NCI-H82 (cell line): ENCODE results near the gene PHLDB2.
A peak's percentile ranks its signal among the peaks of the same experiment; 100 is the strongest.

Experiments
- DNase-seq: peaks from one replicate; lab custom pipeline; 2025; lab: John Stamatoyannopoulos, UW

Gene PHLDB2

DNA sequence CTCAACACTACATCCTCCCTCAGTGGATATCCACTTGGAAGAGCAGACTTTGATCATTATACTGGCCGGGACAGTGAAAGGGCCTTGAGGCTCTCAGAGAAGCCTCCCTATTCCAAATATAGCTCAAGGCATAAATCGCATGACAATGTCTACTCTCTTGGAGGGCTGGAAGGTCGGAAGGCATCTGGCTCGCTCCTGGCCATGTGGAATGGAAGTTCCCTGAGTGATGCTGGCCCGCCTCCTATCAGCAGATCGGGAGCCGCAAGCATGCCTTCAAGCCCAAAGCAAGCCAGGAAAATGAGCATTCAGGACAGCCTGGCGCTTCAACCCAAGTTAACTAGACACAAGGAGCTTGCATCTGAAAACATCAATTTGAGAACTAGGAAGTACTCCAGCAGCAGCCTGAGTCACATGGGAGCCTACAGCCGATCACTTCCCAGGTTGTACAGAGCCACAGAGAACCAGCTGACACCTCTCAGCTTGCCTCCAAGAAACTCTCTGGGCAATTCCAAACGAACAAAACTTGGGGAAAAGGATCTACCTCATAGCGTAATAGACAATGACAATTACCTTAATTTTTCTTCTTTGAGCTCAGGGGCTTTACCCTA, 25.4 kb downstream of the PHLDB2 start:
- DNase-seq = no peak

DNA sequence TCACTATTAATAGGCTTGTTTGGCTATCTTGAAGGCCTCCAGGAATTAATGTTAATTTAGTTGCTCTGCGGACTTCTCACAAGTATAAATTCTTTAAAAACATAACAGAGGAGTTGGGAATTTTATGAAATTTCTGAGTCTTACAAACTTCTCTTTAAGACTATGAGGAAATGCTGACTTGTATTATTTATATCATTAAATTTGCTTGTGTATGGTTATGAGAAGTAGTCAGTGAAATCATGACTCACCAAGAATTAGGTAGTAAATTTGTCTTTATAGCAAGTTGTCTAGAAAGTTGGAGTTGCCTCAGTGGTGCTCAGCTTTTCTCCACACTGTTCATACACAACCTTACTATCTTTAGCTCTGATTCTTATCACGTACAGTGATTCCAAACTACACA, 26.5 kb downstream of the PHLDB2 start:
- no peak for DNase-seq

DNA sequence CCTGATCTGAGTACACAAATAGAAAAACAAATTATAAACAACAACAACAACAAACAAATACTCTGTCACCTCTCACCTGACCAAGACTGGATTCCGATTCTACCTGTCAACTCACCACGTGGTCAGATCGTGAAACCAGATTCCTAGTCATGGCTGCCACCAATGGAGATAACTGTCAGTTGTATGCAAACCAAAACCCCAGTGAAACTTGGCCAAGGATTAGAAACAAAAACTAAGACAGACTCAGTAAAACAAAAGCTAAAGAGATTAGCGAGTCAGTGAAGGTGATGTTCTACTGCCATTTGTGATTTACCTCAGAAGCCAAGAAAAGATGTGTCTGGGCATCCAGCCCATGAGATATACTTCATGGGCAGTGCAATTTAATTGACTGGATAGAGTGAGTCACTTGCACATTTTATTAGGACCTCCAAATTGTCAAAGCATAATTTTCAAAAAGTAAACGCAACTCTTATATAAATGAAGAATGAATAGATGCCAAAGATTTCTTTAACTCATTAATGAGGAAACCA, 31.1 kb downstream of the PHLDB2 start:
- peak; percentile 46 for DNase-seq

DNA sequence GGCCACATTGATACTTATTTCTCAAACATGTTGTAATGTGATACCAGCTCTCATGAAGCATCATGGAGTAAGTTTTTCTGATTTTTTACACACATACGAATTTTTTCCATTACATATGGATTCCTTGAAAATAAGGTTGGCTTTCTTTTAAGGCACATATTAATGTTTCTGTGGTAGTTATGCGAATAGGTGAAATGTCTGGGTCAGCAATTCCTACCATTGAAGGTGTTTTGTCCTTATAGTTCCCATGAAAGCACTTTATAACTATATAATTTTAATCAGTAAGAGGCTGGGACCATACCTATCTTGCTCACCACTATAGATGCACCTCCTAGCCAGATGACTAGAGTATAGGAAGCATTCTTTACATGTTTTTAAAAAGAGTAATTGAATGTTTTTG, 33.0 kb downstream of the PHLDB2 start:
- no peak for DNase-seq

DNA sequence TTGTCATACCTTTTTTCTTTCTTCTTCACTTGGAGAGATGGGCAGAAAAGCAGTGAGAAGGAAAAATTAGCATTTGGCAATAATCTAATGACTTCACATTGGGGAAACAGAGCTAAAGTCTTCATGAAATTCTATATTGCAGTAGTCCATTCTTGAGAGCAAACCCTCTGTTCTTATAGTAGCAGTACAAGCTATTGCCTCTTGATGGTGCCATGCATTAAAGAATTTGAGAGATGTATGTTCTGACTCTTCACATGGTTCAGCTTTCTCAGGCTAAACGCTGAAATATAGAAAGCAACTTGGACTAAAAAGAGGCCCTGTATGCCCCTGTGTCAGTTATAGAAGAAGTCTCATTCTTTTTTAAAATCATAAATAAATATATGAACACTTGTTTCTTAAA, 36.0 kb downstream of the PHLDB2 start:
- DNase-seq = peak; percentile 46

DNA sequence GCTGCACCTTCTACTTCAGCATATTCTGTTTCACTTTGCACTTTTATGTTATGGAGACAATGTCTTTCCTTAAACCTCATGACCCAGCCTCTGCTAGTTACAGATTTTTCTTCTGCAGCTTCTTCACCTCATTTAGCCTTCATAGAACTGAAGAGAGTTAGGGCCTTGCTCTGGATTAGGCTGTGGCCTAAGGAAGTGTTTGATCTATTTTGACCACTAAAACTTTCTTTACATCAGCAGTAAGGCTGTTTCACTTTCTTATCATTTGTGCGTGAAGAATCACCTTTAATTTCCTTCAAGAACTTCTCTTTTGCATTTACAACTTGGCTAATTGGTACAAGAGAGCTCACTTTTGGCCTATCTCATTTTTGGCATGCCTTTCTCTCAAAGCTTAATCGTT, 40.9 kb downstream of the PHLDB2 start:
- DNase-seq = no peak

DNA sequence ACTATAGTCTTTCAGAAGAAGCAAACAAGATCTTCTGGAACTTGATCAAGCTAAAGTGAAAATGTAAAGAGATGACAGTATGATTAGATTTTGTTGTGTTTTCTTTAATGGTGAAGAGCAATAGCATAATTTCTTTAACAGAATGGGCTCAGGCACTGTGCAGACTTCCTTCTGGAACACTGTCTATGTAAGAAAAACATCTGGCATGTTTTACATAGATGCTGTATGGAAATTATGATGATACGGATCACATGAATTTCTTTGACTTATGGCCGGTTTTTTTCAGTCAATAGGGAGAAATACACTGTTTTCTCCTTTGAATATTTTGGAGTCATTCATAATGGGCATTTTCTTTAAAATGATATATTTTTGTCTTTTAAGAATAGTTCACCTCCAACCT, 42.6 kb downstream of the PHLDB2 start:
- DNase-seq = no peak

DNA sequence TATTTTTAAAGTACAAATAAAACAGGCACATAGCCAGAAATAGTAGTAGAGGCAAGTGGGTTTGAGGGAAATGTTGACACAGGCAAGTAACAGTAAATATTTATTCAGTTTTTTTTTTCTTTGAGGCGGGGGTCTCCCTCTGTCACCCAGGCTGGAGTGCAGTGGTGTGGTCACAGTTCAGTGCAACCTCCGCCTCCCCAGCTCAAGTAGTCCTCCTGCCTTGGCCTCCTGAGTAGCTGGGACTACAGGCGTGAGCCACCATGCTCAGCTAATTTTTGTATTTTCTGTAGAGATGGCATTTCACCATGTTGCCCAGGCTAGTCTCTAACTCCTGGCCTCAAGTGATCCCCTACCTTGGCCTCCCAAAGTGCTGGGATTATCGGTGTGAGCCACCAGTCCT, 43.5 kb downstream of the PHLDB2 start:
- DNase-seq = no peak

DNA sequence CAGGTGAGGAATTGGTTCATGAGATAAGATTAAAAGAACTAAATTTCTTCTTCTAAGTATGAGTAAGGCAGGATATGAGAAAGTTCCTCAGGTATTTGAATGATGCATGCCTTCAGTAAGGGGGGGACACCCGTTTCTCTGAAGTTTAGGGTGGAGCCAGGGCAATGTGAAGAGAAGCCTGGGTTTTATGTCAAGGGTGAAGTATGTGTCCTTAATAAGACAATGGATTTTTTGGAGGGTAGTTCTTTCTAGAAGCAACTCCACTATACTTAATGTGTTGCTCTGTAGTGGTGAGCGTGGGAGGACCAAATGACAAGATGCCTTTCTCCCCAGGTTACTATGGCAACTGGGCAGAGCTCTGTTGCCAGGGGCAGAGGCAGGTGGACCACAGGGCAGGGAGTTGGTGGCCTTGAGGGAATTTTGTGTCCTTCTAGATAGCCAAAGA, 44.0 kb downstream of the PHLDB2 start:
- DNase-seq = no peak

DNA sequence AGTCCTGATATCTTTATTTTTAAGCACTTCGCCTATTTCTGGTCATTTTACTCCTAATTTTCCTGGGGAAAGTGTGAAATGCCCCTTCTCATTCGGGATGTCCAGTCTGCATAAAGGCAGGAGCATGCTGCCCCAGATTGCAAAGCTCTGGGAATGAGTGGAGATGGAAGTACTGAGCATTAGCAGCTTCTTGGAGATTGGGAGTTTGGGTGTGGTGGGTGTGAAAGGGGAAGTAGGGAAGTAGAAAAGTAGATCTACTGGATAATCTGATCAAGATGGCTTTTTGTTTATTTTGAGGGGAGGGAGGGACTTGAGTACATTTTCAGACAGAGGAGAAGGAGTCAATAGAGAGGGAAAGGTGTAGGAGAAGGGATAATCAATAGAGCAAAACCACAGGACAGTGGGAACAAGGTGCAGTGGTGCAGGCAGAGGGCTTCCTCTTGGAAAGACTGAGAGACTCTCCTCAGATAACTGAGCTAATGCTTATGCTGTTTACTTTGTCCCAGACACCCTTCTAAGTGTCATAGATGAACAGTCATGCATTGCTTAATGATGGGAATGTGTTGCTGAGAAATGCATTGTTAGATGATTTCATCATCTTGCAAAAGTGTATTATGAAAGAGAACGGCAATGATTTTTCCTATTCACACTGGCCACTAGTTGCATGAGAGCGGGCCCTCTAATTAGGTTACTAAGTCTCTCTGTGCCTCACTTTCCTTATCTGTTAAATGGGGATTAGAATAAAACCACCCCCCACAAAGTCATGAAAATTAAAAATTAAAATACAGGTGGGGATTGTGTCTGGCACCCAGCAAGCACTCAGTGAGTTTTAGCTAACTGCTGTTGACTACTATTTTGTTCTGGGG, 45.5 kb downstream of the PHLDB2 start:
- DNase-seq = no peak

DNA sequence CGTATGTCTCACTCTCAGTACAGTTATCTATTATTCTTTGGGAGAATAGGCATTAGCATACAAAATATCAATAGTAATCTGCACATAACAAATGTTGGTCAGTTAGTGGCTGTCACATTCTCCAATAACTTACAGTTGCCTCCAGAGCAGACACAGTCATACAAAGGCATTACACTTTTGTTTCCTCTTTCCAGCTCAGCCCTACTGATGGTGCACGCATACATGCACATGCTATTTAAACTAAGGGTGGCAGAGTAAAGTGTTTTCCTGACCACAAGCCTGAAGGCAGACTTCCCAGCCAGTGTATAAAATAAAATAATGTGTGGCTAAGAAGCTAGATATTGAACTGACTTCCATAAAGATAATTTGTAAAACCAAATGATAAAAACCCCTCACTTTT, 47.6 kb downstream of the PHLDB2 start:
- no peak for DNase-seq

DNA sequence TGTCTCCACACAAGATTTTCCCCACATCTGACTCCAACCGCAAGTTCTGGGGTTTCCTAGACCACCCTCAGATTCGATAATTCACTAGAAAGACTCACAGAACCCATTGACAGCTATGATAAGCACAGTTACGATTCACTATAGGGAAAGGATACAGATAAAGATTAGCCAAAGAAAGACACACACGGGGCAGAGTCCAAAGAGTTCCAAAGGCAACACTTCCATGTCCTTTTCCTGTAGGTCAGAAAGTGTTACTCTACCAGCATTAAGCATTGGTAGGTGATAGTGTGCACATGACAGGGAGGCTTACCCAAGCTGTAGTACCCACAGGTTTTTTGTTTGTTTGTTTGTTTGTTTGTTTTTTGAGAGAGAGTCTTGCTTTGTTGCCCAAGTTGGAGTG, 48.1 kb downstream of the PHLDB2 start:
- DNase-seq = no peak

DNA sequence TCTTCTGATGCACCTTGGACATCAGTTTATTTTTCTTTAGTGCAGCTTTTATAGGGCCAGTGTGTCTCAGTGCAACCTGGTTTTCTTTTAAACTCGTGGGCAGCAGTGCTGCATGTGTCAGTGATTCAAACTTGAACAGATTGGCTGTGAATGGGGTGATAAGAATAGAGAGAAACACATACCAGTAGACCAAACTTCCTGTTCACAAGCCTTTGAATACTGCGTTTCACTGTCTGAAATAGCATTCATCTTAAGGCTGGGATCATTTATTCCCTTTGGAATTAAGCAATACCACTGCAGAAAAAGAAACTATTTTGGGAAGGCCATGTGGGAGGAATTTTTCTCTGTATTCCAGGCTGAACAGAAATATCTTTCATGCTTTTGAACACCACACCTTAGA, 51.7 kb downstream of the PHLDB2 start:
- no peak for DNase-seq

DNA sequence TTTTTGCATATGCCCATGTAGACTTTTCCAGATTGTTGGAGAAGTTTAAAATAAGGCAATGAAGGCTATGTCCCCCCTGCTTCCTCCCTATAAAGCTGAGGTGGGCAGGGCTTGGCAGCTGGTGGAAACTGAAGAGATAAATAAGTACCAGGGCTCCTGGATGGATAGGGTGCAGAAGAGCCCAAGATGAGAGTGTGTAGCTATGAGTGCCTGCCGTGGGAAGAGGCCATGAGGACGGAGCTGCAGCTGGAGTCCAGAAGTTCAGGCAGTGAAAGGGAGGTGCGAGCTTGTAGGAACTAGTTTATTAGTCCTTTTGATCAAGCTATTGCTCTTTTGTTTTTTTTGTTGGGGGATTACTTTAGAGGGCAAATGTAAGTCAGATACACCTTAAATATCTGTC, 52.4 kb downstream of the PHLDB2 start:
- no peak for DNase-seq

DNA sequence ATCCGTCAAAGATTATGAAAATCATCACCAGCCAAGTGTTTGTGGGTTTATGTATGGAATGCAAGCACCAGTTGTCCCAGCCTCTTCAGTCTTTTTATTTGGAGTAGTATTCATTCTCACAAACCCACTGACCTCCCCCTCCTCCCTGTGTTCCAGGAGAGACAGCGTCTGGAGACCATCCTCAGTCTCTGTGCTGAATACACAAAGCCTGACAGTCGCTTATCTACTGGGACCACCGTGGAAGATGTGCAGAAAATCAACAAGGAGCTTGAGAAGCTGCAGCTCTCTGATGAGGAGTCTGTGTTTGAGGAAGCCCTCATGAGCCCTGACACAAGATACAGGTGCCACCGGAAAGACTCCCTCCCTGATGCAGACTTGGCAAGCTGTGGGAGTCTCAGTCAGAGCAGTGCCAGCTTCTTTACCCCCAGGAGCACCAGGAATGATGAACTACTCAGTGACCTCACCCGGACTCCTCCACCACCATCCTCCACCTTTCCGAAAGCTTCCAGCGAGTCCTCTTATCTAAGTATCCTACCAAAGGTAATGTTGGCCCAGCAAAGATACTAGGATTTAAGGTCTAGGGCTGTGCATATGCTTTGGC, 54.2 kb downstream of the PHLDB2 start:
- DNase-seq = no peak

DNA sequence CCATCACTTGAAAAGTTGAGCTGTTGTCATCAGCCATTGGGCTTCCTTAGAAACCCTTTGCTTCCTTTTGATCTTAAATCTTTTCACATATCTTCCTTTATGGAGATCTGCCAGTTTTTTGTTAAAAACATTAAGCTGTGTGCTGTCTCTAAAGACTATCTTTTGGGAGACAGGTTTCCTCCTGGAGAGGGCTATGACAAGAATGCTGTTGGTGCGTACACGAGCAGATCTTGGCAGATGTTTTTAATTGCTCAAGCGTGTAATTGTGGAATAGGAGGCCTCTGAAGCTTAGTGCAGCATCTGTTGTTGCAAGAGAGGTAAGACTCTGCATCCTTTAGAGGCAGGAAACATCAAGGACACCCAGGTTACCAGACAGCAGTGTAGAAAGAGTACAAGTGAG, 56.8 kb downstream of the PHLDB2 start:
- DNase-seq = peak; percentile 80

DNA sequence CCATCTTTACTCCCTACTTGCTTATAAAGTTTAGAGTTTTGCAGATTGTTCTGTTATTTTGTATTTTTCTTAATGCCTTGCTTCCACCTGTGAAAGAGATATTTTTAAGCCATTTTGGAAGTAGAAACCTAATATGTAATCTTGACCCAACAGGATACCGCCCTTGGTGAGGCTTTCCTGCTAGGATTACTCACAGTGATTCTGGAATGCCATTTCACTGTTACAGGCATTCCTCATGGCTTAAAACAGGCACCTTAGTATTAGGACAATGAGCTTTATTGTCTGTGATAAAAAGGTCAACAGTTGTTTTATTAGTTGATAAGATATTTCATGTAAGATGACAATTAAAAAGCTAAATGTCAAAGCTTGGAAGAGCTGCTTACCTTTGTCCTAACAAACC, 58.2 kb downstream of the PHLDB2 start:
- DNase-seq = no peak

DNA sequence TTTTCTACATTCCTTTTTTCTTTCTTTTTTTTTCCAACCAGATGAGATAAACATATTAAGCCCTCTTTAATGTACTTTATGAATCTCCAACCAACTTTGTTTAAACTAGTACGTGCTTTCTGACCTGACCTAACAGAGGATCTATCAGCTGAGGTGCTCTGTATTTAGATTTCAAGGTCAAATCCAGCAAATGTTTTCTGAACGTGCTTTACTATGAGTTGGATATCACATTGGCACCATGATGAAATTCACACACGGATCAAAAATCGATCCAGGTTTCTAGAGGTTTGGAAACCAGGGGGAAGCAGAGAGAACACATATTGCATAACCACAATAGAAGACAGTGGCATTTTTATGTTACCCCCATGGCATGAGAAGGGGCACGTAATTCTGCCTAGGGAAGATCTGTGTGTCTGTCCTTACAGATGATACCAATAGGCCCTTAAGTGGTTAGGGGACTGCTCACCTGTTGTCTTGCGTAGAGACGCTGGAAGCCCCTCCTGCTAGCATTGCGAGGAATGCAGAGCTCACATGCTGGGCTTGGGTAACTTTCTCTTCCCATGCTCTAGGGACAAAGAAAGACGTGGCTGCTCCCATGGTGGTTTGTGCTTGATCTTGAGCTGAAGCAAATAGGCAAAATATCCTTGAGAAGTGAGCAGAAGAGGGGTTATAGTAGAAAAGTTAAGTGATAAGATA, 60.5 kb downstream of the PHLDB2 start:
- DNase-seq = no peak

DNA sequence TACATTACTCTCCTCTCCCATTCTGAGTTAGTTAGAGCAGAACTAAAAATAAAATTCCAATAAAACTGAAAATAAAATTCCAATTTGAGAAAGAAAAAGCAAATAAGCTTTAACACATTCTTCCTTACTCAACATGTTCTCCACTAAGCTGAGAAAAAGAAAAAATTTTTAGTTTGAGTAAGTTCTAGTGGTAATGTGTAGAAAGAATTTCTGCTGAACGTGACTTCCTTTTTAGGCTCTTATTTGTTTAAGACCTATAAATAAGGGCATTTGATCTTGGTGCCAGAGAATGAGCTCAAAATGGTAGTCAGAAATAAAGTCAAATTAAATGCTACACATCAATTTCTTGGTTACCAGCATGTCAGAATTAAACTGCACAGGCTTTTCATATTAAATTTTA, 62.1 kb downstream of the PHLDB2 start:
- DNase-seq = no peak

DNA sequence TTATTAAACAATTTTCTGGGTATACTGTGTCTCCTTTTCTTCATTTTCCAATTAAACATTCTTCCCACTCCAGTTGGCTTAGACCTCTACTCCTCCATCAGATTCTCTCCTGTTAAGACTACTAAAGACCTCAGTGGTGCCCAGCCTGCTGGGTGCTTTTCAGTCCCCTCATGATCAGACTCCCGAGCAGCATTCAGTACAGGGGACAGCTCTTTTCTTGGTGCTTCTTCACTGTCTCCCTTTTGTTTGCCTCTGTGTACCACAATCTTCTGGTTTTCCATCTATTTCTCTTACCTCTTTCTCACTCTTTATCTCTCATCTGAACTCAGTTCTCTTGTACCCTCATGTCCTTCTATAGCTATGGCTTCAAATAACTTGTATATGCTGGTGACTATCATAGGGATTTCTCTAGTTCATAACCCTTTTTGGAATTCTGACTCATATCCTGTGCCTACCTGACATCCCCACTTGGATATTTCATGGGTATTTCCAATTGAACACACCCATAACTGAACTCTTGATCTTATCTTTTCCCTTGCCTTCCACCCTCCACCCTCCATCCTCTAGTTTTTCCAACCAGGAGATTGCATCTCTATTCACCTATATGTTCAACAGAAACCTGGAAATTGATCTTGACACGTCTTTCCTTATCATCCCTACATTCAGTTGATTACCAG, 64.2 kb downstream of the PHLDB2 start:
- DNase-seq = no peak

DNA sequence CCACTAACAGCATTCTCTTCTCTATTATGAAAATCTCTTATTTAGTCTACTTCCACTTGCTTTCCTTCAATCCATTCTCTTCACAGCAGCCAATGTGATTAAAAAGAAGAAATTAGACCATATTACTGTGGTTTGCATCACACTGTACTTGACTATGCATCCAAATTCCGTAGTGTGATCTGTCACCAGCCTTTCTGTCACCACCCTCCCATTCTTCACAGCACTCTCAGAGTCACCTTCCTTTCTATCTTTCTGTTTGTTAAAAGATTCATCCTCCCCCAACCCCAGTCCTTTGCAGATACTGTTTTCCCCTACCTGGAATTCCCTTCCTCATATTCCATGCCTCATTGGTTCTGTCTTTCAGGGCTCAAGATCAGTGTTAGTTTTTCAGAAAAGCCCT, 64.7 kb downstream of the PHLDB2 start:
- no peak for DNase-seq

DNA sequence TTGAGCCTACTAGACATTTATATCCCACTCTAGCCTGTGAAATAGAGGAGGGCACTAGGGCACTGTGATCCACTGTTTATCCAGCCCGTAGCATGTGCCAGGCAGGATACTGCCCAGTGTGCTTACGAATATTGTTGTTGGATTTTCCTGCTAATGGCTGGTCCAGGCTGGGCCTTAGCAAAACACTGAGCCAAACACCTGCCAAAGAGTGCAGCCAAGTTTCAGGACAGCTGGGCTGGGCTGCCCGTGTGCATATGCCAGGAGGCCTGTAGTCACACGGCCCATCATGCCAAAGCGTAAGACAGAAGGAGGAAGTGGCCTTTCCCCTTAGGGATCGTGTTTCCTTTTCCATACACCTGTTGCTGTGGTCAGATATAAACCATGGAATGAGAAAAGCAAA, 65.2 kb downstream of the PHLDB2 start:
- no peak for DNase-seq
